ENCODE measurements around the gene DENND2D.

DENND2D gene

GRCh38 chr1:111228748-111229126 lies 28.3 kb upstream of the DENND2D start:
- no peak overlapping the region for H3K4me3 ChIP-seq (ENCODE audit: low read depth, low read length)
- no peak for TF ChIP-seq CTCF (IDR thresholded peaks at IDR 0.05; ENCODE audit: low read depth, low read length)
- no peaks in the 10 kb centered on the region for H3K36me3 ChIP-seq
- no peaks in the 10 kb centered on the region for H3K9me3 ChIP-seq (ENCODE audit: severe bottlenecking)
- no peak for DNase-seq
- no peak overlapping the region for H3K27ac ChIP-seq
- H3K27me3 ChIP-seq (ENCODE audit: insufficient read depth, low read depth, severe bottlenecking), result no peaks in the 10 kb centered on the region

DNA sequence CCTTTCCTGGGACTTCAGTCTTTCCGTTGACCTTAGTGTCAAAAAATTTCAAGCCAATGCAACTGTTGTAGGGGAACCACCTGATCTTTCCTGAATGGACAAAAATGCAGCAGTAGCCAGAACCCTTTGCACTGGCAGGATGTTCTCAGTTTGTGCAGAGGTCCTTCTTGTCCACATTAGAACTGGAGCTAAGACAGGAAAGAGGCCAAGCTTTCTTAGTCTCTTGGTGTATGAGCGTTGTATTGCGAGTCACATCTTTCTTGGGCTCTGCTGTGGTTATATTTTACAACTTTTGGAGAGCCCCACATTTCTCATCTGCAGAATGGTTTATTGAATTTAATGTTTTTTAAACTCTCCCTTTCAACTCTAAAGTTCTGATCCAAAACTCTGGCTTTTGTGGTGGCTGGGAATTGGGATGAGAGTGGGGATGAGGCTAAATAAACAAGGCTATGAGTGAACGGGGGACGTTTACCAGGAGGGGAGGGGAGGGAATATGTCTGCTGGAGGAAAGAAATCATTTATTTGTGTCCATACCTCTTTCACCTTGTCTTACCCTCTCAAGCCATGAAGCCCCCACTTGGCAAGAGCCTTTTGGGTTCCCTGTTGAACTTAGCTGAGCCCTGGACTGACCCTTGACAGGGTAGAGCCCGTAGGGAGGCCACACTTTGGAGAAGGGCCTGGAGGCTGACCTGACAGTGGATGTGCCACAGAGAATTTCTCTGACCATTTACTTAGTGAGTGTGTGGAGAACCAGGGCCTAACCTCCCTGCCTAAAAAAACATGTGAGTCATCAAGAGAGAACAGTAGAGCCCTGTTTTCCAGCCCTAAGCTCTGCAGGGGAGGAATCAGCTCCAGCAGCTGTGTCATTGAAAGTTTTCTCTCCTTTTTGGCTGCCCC lies 27.7 kb upstream of the DENND2D start:
- no peaks in the 10 kb centered on the region for H3K9me3 ChIP-seq (ENCODE audit: severe bottlenecking)
- H3K27me3 ChIP-seq (ENCODE audit: insufficient read depth, low read depth, severe bottlenecking), result no peaks in the 10 kb centered on the region
- no peak overlapping the region for H3K4me3 ChIP-seq (ENCODE audit: low read depth, low read length)
- TF ChIP-seq CTCF (IDR thresholded peaks at IDR 0.05; ENCODE audit: low read depth, low read length), result no peak
- no peaks in the 10 kb centered on the region for H3K36me3 ChIP-seq
- DNase-seq, result no peak
- no peak overlapping the region for H3K27ac ChIP-seq

GRCh38 chr1:111227434-111227833 lies 27.0 kb upstream of the DENND2D start, which contains the start of gene CHI3L2:
Gene CHI3L2 (plus strand): TSS chr1:111227713. CDS start chr1:111227730, 17 bp downstream.
- DNase-seq, result no peak
- Histone ChIP-seq H3K36me3 (no peaks in the 10 kb centered on the region), H3K27me3 (ENCODE audit: insufficient read depth, low read depth, severe bottlenecking) (no peaks in the 10 kb centered on the region), H3K27ac (no peak within 1 kb of the TSS), H3K9me3 (ENCODE audit: severe bottlenecking) (no peaks in the 10 kb centered on the region), H3K4me3 (ENCODE audit: low read depth, low read length) (no peak within 1 kb of the TSS)
- no peak for TF ChIP-seq CTCF (IDR thresholded peaks at IDR 0.05; ENCODE audit: low read depth, low read length)

GRCh38 chr1:111225717-111226400 lies 25.4 kb upstream of the DENND2D start:
- Histone ChIP-seq H3K27me3 (ENCODE audit: insufficient read depth, low read depth, severe bottlenecking) (no peaks in the 10 kb centered on the region), H3K9me3 (ENCODE audit: severe bottlenecking) (no peaks in the 10 kb centered on the region), H3K4me3 (ENCODE audit: low read depth, low read length) (no peak overlapping the region), H3K36me3 (no peaks in the 10 kb centered on the region), H3K27ac (no peak overlapping the region)
- DNase-seq, result no peak
- TF ChIP-seq CTCF (IDR thresholded peaks at IDR 0.05; ENCODE audit: low read depth, low read length), result no peak

DNA sequence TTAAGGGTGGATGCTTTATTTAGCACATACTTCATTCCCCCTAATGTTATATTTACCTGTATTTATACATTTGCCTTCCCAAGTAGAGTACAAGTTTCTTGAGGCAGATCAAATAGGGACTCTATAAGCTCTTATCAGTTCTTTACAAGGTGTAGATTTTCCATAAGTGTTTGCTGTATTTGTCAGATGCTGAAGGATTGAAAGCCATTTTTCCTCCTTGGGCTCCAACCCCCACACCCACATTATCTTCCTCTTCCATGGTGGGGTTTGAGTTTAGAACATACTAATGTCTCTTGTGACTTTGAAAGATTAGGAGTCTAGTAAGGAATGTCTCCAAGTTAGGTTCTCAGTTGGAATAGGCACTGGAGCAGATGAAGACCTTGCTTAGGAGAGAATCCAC lies 24.6 kb upstream of the DENND2D start:
- Histone ChIP-seq H3K9me3 (ENCODE audit: severe bottlenecking) (no peaks in the 10 kb centered on the region), H3K27ac (no peak overlapping the region), H3K27me3 (ENCODE audit: insufficient read depth, low read depth, severe bottlenecking) (no peaks in the 10 kb centered on the region), H3K36me3 (no peaks in the 10 kb centered on the region), H3K4me3 (ENCODE audit: low read depth, low read length) (no peak overlapping the region)
- no peak for TF ChIP-seq CTCF (IDR thresholded peaks at IDR 0.05; ENCODE audit: low read depth, low read length)
- no peak for DNase-seq
